DMS53 treated with DMSO at 0.1 percent for 48 hours (cell line): ENCODE measurements around the gene INTS1.
"Not testable (repeated sequence)": the region's sequence is repeated elsewhere in the genome, so short reads cannot be mapped to it uniquely, and the experiment has no call there.

Experiments used
- DNase-seq: peaks from one replicate; lab custom pipeline; 2025; ENCODE audit not compliant: unreplicated experiment; lab: John Stamatoyannopoulos, UW

Gene INTS1

DNA sequence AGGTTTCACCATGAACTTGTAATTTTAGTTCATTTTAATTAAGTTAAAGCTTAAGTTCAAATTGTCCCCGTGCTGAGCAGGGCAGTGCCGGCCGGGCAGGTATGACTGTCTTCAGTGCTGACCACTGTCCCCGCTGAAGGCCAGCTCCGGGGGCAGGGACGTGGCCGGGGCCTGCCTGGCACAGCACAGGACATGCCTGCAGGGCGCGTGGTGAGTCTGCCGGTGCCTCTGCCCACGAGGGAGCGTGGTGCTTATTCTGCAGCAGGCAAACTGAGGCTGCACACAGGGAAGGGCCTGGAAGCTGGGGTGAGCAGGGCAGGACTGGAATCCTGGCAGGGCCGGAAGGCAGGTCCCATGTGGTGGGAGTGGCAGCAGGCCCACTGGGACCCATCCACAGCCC is 54.7 kb downstream of the INTS1 start:
- DNase-seq, result no peak

GRCh38 chr7:1448958-1449357 is 55.2 kb downstream of the INTS1 start:
- no peak for DNase-seq

GRCh38 chr7:1447551-1448244 is 56.5 kb downstream of the INTS1 start:
- no peak for DNase-seq

GRCh38 chr7:1447112-1447511 is 57.1 kb downstream of the INTS1 start:
- DNase-seq, result no peak

DNA sequence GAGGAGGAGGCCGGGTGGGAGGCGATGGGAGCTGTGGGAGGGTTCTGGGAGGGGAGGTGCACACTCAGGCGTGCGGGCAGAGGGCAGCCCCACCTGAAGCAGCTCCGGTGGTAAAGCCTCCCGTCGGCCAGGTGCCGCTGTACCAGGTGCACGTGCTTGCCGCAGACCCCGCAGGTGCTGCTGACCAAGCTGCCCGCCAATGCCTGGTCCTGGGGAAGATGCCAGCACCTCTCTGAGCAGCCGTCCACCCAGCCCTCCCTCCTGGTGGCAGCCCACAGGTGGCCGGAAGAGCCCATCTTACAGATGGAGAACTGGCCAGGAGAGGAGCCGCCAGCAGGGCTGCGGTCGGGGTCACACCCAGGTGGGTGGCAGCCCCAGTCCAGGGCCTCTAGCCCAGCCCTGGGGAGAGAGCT is 57.6 kb downstream of the INTS1 start:
- no peak for DNase-seq

GRCh38 chr7:1446026-1446425 is 58.2 kb downstream of the INTS1 start:
- not testable (repeated sequence) for DNase-seq

- DNase-seq, result no peak
Observed at GRCh38 chr7:1445341-1445740, 58.8 kb downstream of the INTS1 start.

DNA sequence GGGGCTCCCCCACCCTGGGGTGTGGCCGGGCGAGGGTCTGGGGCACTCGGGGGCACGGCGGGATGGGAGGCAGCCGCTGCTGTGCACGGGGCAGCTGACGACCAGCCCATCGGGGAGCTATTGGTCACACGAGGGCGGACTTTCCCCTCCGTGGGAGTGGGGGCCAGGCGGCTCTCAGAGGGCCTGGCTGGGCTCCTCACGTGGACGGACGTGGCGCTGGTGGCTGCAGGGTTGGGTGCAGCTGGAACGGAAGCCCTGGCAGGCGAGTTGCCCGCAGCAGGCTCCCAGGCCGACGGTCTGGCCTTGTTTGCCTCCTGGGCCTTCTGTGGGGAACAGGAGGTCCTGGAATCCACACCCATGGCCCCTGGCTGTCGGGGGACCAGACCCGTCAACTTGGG is 59.3 kb downstream of the INTS1 start:
- DNase-seq, result no peak

- no peak for DNase-seq
Observed at GRCh38 chr7:1444214-1444924, 59.8 kb downstream of the INTS1 start.

GRCh38 chr7:1443587-1444200 is 60.5 kb downstream of the INTS1 start:
- DNase-seq, result not testable (repeated sequence)

- no peak for DNase-seq
Observed at GRCh38 chr7:1442355-1443124, 61.6 kb downstream of the INTS1 start.

DNA sequence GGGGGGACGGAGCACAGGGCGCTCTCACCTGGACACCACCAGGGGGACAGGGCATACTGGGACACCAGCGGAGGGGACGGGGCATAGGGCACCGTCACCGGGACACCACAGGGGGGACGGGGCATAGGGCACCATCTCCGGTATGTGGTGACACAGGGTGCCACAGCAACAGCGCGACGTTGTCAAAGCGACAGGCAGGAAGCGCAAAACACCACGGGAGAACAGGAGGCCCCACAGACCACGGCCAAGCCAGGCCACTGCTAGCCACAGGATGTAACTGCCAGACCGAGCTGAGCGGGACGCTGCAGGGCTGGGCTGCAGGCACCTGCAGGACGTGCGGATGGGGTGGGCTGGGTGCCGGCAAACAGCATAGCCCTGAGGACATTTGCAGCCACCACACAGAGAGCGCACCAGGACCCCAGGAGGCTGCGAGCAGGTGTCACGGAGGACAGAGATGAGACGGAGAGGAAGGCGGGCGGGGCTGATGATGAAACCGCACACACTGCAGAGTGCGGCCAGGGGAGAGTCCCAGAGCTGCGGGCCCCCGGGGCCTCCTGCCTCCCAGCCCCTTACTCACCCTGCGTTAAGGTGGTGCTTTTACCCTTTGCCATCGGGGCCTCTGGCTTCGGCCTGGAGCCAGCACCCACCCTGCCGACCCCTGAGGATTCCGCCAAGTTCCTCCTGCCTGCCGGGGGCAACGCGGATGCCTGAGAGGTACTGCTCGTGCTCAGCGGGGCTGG is 62.4 kb downstream of the INTS1 start:
- no peak for DNase-seq

GRCh38 chr7:1440620-1441019 is 63.6 kb downstream of the INTS1 start:
- DNase-seq, result no peak

GRCh38 chr7:1439373-1440363 is 64.5 kb downstream of the INTS1 start:
- no peak for DNase-seq

DNA sequence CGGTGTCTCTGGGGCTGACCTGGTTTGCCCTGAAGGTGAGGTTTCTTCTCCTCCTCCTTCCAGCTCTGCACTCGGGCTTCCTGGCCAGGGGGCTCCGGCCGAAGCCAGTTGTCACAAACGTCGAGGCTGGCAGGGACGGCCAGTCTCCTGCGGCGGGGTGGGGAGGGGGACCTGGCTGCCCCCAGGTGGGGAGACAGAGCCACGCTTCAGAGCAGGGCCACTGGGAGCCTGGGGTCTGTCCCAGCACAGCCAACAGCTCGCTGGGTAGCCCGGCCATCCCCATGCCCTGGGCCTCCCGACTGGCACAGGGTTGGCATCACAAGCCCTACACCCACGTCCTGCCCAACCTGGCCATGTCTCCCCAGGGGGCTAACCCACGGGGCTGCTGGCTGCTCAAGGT is 65.4 kb downstream of the INTS1 start:
- DNase-seq, result no peak

DNA sequence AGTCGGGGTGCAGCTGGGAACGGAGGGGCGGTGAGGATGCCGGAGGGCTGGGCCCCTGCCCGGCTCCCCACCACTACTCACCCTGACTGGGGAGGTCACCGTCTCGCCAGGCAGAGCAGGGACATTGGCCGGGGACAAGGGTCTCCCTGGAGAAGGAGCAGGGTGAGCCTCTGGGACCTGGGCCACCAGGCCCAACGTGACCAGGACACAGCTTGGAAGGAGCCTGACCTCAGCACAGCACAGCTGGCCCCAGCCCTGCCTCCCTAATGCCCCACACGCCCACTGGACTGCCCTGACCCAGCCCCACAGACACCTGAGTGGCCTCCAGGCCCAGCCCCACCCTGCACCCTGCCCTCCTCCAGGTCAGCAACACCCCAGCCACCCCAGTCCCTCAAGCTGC is 66.0 kb downstream of the INTS1 start:
- no peak for DNase-seq

- no peak for DNase-seq
Observed at GRCh38 chr7:1437155-1437880, 66.9 kb downstream of the INTS1 start.

- DNase-seq, result no peak
Observed at GRCh38 chr7:1436608-1437007, 67.6 kb downstream of the INTS1 start.
